ENCODE measurements around the gene AICDA.

- no peak for TF ChIP-seq UBTF (CRISPR knock-in tag; IDR thresholded peaks at IDR 0.05)
- no peak for TF ChIP-seq IRF9 (CRISPR knock-in tag; IDR thresholded peaks at IDR 0.05; ENCODE audit: borderline replicate concordance)
- no peak for TF ChIP-seq REST (IDR thresholded peaks at IDR 0.05; ENCODE audit: borderline replicate concordance in 1 of 2, low read depth in 1 of 2, low read length in 2 of 2)
- no peak for TF ChIP-seq PBX3 (CRISPR knock-in tag; IDR thresholded peaks at IDR 0.05; ENCODE audit: borderline replicate concordance)
- no peak for TF ChIP-seq POLR2A (IDR thresholded peaks at IDR 0.05; ENCODE audit: insufficient read depth in 1 of 2, low read depth in 2 of 2, low read length in 2 of 2)
- TF ChIP-seq E2F1 (CRISPR knock-in tag; IDR thresholded peaks at IDR 0.05): no peak
- no peak for TF ChIP-seq ZZZ3 (CRISPR knock-in tag; IDR thresholded peaks at IDR 0.05; ENCODE audit: borderline replicate concordance)
- TF ChIP-seq CEBPB (IDR thresholded peaks at IDR 0.05; ENCODE audit: borderline replicate concordance, low read depth, low read length): no peak
- TF ChIP-seq ATF6 (CRISPR knock-in tag; conservative IDR thresholded peaks at IDR 0.05): no peak
- TF ChIP-seq ZNF20 (CRISPR knock-in tag; IDR thresholded peaks at IDR 0.05): no peak
- TF ChIP-seq ZNF24 (IDR thresholded peaks at IDR 0.05): no peak
These were observed 27.3 kb upstream of the AICDA start for GRCh38 chr12:8639936-8640335.
